ENCODE measurements around the gene NEAT1.

The NEAT1 gene

DNA sequence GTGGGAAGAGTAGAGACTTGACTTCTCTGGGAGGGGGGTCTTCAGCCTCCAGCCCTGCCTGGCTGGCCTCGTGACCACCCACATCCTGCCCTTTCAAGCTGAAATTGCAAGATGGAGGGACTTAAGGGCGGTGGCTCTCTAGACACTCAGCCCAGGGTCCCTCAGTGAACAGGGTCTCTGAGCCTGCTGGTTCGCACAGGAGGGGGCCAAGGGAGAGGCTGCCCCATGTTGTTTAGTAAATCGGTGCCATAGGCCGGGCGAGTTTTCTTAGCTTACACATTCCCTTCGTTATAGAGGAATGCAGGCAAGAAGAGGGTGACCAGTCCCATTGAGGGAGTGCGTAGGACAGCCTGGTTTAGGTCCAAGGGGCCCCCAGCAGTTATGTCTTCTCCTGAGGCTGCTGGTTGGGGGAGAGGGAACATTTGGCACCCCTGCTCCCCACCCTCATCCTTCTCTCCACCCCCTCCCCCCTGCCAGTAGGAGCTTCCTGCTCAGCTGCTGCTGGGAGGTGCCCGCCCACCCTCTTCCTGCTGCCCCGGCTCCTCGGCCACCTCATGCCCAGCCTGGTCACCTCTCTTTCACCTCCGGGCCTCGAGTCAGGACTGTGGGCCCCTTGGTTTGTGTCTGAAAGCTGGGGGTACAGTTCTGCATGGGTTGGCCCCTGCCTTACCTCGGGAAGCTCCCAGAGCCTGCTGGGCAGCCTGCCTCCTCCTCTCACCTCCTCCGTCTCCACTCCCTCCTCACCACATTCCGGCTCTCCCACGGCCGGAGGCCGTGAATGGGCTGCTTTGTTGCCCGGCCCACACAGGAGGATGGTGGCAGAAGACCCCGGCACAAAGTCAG, 32.3 kb upstream of the NEAT1 start:
- H3K27ac ChIP-seq: peak overlapping the region; percentile 5; the same call in 1 of the 2 replicates
- TF ChIP-seq, protein P1, sequence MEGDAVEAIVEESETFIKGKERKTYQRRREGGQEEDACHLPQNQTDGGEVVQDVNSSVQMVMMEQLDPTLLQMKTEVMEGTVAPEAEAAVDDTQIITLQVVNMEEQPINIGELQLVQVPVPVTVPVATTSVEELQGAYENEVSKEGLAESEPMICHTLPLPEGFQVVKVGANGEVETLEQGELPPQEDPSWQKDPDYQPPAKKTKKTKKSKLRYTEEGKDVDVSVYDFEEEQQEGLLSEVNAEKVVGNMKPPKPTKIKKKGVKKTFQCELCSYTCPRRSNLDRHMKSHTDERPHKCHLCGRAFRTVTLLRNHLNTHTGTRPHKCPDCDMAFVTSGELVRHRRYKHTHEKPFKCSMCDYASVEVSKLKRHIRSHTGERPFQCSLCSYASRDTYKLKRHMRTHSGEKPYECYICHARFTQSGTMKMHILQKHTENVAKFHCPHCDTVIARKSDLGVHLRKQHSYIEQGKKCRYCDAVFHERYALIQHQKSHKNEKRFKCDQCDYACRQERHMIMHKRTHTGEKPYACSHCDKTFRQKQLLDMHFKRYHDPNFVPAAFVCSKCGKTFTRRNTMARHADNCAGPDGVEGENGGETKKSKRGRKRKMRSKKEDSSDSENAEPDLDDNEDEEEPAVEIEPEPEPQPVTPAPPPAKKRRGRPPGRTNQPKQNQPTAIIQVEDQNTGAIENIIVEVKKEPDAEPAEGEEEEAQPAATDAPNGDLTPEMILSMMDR (conservative IDR thresholded peaks at IDR 0.05): no peak

DNA sequence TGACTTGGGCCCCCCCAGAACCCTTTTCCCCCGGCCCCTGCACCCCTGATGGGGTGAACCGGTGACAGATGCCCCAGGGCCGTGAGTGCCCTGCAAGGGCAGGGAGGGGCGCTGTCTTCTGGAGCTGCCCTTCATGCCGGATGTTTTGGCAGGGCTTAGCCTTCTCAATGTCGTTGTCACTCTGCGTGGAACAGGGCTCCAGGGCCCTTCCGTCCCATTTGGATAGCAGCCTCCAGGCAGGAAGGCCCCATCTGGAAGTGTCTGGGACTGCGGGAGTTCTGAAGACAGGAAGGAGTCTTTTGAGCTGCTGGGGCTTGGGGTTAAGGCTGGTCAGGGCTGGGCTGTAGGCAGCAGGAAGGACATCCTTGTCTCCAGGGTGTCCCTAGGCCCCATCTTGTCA, 31.6 kb upstream of the NEAT1 start:
- TF ChIP-seq, protein P1 (conservative IDR thresholded peaks at IDR 0.05): no peak
- H3K27ac ChIP-seq: peak overlapping the region; percentile 5; the same call in 1 of the 2 replicates

DNA sequence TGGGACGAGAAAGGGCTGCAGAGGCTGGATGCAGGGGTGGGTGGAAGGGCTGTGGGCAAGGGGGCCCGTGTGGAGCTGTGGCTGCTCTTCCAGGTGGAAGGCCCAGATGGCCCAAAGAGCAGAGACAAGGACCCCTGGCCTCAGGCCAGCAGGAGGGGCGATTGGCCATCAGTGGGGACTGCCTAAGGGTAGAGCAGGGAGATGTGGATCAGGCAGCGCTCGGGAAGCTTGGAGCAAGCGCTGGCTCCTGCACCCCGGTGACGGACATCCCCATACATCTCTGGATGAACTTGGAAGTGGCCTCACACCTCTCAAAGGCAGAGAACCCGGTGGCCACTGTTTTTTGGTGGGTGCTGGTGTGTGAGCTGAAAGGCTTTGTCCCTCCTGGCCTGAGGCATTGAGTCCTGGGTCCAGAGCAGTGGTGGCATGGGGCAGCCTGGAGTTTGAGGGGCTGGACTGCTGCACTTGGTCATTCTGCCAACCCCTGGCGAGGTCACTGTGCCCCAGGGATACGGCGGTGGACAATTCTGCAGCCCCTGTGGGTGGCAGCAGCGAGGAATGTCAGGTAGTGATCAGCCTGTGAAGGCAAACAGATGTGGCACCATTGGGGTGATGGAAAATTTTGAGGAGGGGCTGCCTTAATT, 30.3 kb upstream of the NEAT1 start:
- H3K27ac ChIP-seq: no peak overlapping the region
- TF ChIP-seq, protein P1 (conservative IDR thresholded peaks at IDR 0.05): no peak

DNA sequence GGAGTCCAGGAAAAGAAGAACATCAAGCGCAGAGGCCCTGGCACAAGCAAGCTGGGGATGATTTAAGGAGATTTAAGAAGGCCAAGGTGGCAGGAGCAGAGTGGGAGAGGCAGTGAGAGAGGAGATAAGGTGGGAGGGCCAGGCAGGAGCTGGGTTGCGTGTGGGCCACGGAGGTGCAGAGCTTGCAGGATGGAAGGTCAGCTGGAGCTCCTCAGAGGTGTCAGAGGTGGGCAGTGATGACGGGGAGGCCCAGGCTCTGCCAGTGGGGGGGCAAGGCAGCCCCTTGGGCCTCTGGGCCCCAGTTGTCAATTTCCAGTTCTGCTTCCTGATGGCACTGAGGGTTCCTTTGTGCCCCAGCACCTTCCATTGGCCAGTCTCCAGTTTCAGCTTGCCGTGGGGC, 29.7 kb upstream of the NEAT1 start:
- H3K27ac ChIP-seq: no peak overlapping the region
- TF ChIP-seq, protein P1 (conservative IDR thresholded peaks at IDR 0.05): no peak

DNA sequence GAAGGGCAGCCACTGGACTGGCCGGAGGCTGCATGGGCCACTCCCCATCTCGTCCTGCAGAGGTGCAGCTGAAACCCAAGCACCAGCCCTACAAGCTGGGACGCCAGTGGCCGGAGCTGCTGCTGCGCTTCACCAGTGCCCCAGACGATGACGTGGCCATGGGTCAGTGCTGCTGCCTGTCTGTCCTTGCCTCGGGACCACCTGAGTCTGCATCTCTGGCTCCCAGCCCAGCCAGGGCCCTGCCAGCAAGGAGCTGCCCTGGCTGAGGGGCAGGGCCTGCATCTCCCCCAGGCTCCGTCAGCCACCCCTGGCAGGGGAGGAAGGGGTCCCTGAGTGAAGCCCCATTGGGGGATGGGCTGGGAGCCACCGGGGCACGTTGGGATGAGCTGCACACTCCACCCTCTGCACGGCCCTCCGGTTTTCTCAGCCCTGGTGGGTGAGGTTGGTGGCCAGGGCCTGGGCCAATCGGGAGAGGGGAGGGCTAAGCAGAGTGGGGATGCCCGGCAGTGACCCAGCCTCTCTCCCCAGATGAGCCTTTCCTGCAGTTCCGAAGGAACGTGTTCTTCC, 29.0 kb upstream of the NEAT1 start:
- TF ChIP-seq, protein P1 (conservative IDR thresholded peaks at IDR 0.05): no peak
- no peak overlapping the region for H3K27ac ChIP-seq

DNA sequence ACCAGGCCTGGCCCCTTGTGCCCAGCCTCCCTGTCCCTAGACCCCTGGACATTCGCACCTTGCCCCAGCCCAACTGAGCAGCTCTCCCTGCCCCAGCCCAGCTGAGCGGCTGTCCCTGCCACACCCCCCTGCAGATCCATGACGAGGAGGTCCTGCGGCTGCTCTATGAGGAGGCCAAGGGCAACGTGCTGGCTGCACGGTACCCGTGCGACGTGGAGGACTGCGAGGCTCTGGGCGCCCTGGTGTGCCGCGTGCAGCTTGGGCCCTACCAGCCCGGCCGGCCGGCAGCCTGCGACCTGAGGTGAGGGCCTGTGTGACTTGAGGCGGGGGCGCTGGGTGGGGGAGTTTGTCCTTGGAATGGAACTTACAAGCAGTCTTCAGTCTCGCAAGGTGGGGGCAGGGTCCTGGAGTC, 28.5 kb upstream of the NEAT1 start:
- 0 out of 2 replicates have a peak overlapping the region, but pooled peaks have one; percentile 1 for H3K27ac ChIP-seq
- TF ChIP-seq, protein P1 (conservative IDR thresholded peaks at IDR 0.05): no peak

DNA sequence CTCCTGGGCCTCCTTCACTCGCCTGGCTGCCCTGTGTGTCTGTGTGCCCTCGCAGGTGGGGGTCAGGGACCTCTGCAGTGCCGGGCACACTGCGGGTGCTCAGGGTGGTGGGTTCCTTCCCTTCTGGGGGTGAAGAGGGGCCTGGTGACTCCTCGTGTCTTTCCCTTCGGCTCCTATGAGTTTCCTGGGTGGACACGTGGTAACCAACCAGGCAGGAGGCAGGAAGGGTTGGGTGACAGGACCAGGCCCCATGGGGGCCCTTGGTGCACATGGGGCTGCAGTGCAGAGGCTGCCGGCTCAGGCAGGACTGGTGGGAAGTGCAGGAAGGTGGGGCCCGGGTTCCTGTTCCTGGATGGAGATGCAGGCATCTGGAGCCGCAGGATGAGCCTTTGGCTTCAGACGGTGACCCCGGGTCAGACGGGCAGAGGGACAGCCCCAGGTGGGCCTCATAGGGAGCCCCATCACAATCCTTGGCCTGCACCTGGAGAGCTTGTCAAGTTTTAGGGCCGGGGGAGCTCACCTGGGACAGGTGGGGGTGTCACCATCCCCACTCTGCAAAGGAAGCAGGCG, 26.6 kb upstream of the NEAT1 start:
- H3K27ac ChIP-seq: no peak overlapping the region; the same call in 1 of the 2 replicates
- TF ChIP-seq, protein P1 (conservative IDR thresholded peaks at IDR 0.05): no peak
